Kidney (tissue), 14 donors: ENCODE results near the gene SMCO3. TPM values are rescaled to one million over a fixed set of nuclear protein-coding genes. Genes with fewer than 3 reads are reported as not detected.

Experiments
- DNase-seq, 5 donors: peaks; one replicate each; pipeline ENCODE4 v3.0.0-alpha.2; 2013 to 2020
- FAIRE-seq: peaks from 2 replicates; lab custom pipeline; 2012; peaks lifted over from hg19 to GRCh38; lab: Jason Lieb, UNC
- H3K27ac ChIP-seq, 2 donors: one replicate each; pipeline ENCODE4 v1.7.0; 2013; ENCODE audit warnings: low read depth in 2 of 2, low read length in 2 of 2, inconsistent platforms in 1 of 2
- H3K27me3 ChIP-seq: one replicate; pipeline ENCODE4 v1.7.1; 2013; ENCODE audit warnings: low read length, inconsistent platforms; ENCODE audit not compliant: control insufficient read depth, insufficient read depth
- H3K36me3 ChIP-seq, 3 donors: one replicate each; pipeline versions ENCODE4 v1.7.0 to v1.7.1; 2013; ENCODE audit warnings: low read length in 3 of 3, control low read depth in 1 of 3, inconsistent platforms in 1 of 3; ENCODE audit not compliant: insufficient read depth in 3 of 3, control insufficient read depth in 2 of 3
- H3K4me1 ChIP-seq, 3 donors: one replicate each; pipeline versions ENCODE4 v1.7.0 to v1.7.1; 2013; ENCODE audit warnings: low read length in 3 of 3, inconsistent platforms in 1 of 3, low read depth in 1 of 3; ENCODE audit not compliant: control insufficient read depth in 2 of 3, insufficient read depth in 2 of 3
- H3K4me3 ChIP-seq, 3 donors: one replicate each; pipeline versions ENCODE4 v1.7.0 to v1.8.1; 2013; ENCODE audit warnings: low read length in 3 of 3, control low read depth in 1 of 3, inconsistent platforms in 1 of 3
- H3K9ac ChIP-seq, 3 donors: one replicate each; pipeline versions ENCODE4 v1.7.0 to v1.7.1; 2013; ENCODE audit warnings: low read length in 3 of 3, control low read depth in 1 of 3, inconsistent platforms in 1 of 3
- H3K9me3 ChIP-seq, 3 donors: one replicate each; pipeline versions ENCODE4 v1.7.0 to v1.7.1; 2013; ENCODE audit warnings: low read length in 3 of 3, control low read depth in 1 of 3, inconsistent platforms in 1 of 3; ENCODE audit not compliant: control insufficient read depth in 2 of 3, insufficient read depth in 1 of 3
- CTCF ChIP-seq: IDR thresholded peaks from 3 replicates; pipeline ENCODE4 v1.5.1; 2012; ENCODE audit warnings: mild to moderate bottlenecking, moderate library complexity, borderline replicate concordance; ENCODE audit not compliant: insufficient read depth; ENCODE audit errors: extremely low read depth
- intact Hi-C: fragments of 100-400 bp; cut with DNase I; formaldehyde crosslinking; loops from one replicate; pipeline ENCODE4 v1.11.1; 2022
- polyA plus RNA-seq: library from polyadenylated mRNA; stranded (reverse); fragments of 350-450 nt; fragmentation: Illumina TruSeq; extraction: RNeasy Lipid Tissue Mini Kit (QIAGEN cat#74804); gene quantifications from one replicate; pipeline ENCODE4 v1.2.3, GENCODE V29; 2014; ENCODE audit warnings: low read depth, low replicate concordance; ENCODE audit not compliant: insufficient read depth
- total RNA-seq: library from RNA; stranded (reverse); fragmentation: NEBNext Ultra II Directional; extraction: Animal tissue kit (Norgen Biotek cat#: 25700); gene quantifications from one replicate; pipeline ENCODE4 v1.2.1, GENCODE V29; 2021
- donor health status: control.
- donor health status: control.
- donor health status: control.
- donor health status: control.
- donor health status: control.
- donor health status: DM: yes; HTN: yes; CAD: no.
- donor health status: Normal renal cell carcinoma (clear cell type).

The SMCO3 gene
- total and polyA plus RNA-seq, 2 donors from 2014 or later, result 0.76 to 10.9 TPM

GRCh38 chr12:14772946-14773345, 41.0 kb downstream of the SMCO3 start:
- Histone ChIP-seq H3K9me3 (no peaks in the 10 kb centered on the region), H3K4me1 (peaks cover 3 to 10% (median 6%) of the 10 kb centered on the region in 3 donors), H3K36me3 (no peaks in the 10 kb centered on the region), H3K9ac (no peak overlapping the region), H3K4me3 (no peak overlapping the region), H3K27ac (no peak overlapping the region), H3K27me3 (no peaks in the 10 kb centered on the region)
- intact Hi-C loops, result no loop called here
- DNase-seq (no peak), FAIRE-seq (no peak)
- TF ChIP-seq CTCF, result no peak

GRCh38 chr12:14771651-14772137, 42.3 kb downstream of the SMCO3 start:
- peak overlapping the region in 2 of 3 donors; percentile 7 to 10 for H3K4me3 ChIP-seq
- H3K36me3 ChIP-seq, result no peaks in the 10 kb centered on the region
- H3K27ac ChIP-seq, result peak overlapping the region; percentile 96 to 98
- DNase-seq (peak in 3 of 5 donors; percentile 27 to 53 (median 31)), FAIRE-seq (no peak)
- intact Hi-C loops, result no loop called here
- TF ChIP-seq CTCF, result no peak
- no peak overlapping the region for H3K9ac ChIP-seq
- H3K9me3 ChIP-seq, result no peaks in the 10 kb centered on the region
- H3K4me1 ChIP-seq, result peaks cover 3 to 10% (median 6%) of the 10 kb centered on the region in 3 donors
- no peaks in the 10 kb centered on the region for H3K27me3 ChIP-seq

- Histone ChIP-seq H3K27me3 (no peaks in the 10 kb centered on the region), H3K4me3 (peak overlapping the region; percentile 81 to 98 (median 98)), H3K27ac (peak overlapping the region; percentile 96 to 98), H3K9ac (peak overlapping the region; percentile 96 to 99 (median 98)), H3K9me3 (peaks cover 0 to under 1% (median 0%) of the 10 kb centered on the region in 3 donors), H3K36me3 (no peaks in the 10 kb centered on the region), H3K4me1 (peaks cover 3 to 10% (median 6%) of the 10 kb centered on the region in 3 donors)
- intact Hi-C loops, result no loop called here
- DNase-seq, result peak; percentile 96 to 99 (median 98)
- peak; percentile 80 for FAIRE-seq
- no peak for TF ChIP-seq CTCF
Measured at GRCh38 chr12:14770496-14771461, 43.2 kb downstream of the SMCO3 start.
